Skeletal muscle tissue (tissue), 4 donors: Measurements from ENCODE around the gene TPRG1L. TPM values are rescaled to one million over a fixed set of nuclear protein-coding genes. Genes with fewer than 3 reads are reported as not detected.

ENCODE experiments used
- H3K27ac ChIP-seq: one replicate; pipeline ENCODE4 v1.7.0; 2013; ENCODE audit warnings: mild to moderate bottlenecking, low read depth, low read length, inconsistent platforms
- H3K27me3 ChIP-seq, 3 donors: one replicate each; pipeline ENCODE4 v1.7.0; 2013; ENCODE audit warnings: low read length in 3 of 3; ENCODE audit not compliant: control insufficient read depth in 3 of 3, insufficient read depth in 3 of 3
- H3K36me3 ChIP-seq, 3 donors: one replicate each; pipeline ENCODE4 v1.7.0; 2013; ENCODE audit warnings: low read length in 3 of 3; ENCODE audit not compliant: control insufficient read depth in 3 of 3, insufficient read depth in 3 of 3
- H3K4me1 ChIP-seq, 3 donors: one replicate each; pipeline ENCODE4 v1.7.0; 2013; ENCODE audit warnings: low read length in 3 of 3, mild to moderate bottlenecking in 3 of 3; ENCODE audit not compliant: control insufficient read depth in 3 of 3, insufficient read depth in 3 of 3
- H3K4me3 ChIP-seq, 3 donors: one replicate each; pipeline ENCODE4 v1.7.0; 2013; ENCODE audit warnings: low read length in 3 of 3
- H3K9ac ChIP-seq, 3 donors: one replicate each; pipeline ENCODE4 v1.7.0; 2013; ENCODE audit warnings: low read length in 3 of 3, mild to moderate bottlenecking in 3 of 3, moderate library complexity in 2 of 3, low read depth in 1 of 3
- H3K9me3 ChIP-seq, 3 donors: one replicate each; pipeline ENCODE4 v1.7.0; 2013; ENCODE audit warnings: low read length in 3 of 3; ENCODE audit not compliant: control insufficient read depth in 3 of 3
- total RNA-seq: library from RNA; depleted of rRNA; stranded (reverse); fragments of >200 nt; gene quantifications from one replicate; pipeline ENCODE4 v1.2.3, GENCODE V29; 2014
- donor health status: Osteomylitis.

TPRG1L gene
- total RNA-seq, 1 donor from 2014 or later = 17.2 TPM

DNA sequence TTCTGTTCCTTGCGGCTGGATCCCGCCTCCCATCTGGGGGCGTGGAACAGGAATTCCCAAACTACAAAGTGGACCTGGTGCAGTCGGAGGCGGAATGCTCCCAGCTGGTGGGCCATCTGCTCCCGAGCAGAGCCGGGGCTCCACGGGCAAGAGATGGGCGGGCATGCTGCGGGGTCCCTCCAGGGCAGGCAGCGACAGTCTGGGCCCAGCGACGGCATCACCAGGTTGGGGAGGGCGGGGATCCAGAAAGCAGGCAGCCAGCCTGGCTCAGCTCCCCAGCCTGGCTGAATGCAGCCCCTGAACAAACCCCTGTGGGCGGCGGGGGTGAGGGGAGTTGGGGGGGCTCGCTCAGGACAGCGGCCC lies 17.1 kb upstream of the TPRG1L start:
- Histone ChIP-seq H3K9me3 (no peaks in the 10 kb centered on the region), H3K36me3 (no peaks in the 10 kb centered on the region), H3K27ac (no peak overlapping the region), H3K9ac (no peak overlapping the region), H3K4me3 (no peak overlapping the region), H3K27me3 (peaks cover 26 to 50% (median 35%) of the 10 kb centered on the region in 3 donors), H3K4me1 (peaks cover 6 to 14% (median 8%) of the 10 kb centered on the region in 3 donors)

DNA sequence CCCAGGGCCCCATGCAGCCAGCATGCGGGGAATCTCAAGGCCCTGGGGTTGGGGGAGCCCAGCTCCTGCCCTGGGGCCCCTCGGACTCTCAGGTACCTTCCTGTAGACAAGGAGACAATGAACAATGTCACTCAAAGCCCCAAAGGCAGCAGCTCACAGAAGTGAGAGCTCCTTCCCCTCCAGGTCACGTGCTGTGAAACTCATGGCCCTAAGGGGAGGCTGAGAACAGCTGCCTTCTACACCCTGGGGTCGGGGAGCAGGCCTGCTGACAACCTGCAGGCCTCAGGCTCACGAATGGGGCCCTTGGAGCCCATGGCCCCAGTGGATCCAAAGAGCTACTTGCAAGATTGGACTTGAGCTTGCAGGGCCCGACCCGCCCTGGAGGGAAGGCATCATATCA lies 16.7 kb upstream of the TPRG1L start:
- H3K27ac ChIP-seq = no peak overlapping the region
- H3K36me3 ChIP-seq = no peaks in the 10 kb centered on the region
- H3K9ac ChIP-seq = no peak overlapping the region
- H3K27me3 ChIP-seq = peaks cover 26 to 54% (median 38%) of the 10 kb centered on the region in 3 donors
- no peaks in the 10 kb centered on the region for H3K9me3 ChIP-seq
- H3K4me3 ChIP-seq = no peak overlapping the region
- peaks cover 6 to 14% (median 8%) of the 10 kb centered on the region in 3 donors for H3K4me1 ChIP-seq

DNA sequence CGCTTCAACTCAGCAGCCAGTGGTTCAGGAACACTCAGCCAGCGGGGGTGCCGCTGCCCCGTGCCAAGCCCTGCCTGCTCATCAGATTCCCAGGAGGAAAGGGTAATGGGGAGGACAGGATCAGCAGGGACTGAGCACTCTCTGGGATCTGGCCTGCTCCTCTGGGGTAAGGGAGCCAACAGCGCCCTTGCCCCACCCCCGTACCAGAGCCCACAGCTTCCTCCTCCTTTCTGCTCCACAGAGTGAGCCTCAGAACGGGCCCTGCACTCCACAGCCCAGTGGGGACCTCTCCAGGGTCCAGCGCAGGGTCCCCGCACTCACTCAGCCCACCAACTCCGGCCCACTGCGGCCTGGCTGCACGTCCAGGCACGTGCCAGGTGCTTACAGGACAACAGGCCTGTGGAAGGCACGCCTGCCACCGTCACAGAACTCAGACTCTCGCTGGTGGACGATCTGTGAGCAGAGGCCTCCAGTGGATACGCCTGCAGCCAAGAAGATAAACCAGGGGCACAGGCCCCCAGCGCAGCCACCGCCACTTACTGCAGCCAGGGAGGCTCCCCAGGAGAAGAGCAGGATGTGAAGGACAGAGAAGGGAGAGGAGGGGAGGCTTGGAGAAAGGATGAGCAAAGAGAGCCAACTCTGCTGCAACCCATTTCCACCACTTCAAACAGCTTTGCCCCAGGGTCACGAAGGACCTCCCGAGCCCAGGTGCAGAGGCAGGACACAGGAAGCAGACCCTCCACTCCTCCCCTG lies 15.6 kb upstream of the TPRG1L start:
- H3K9me3 ChIP-seq = no peaks in the 10 kb centered on the region
- H3K36me3 ChIP-seq = no peaks in the 10 kb centered on the region
- no peak overlapping the region for H3K4me3 ChIP-seq
- H3K27me3 ChIP-seq = peaks cover 26 to 51% (median 41%) of the 10 kb centered on the region in 3 donors
- no peak overlapping the region for H3K9ac ChIP-seq
- peaks cover 6 to 14% (median 8%) of the 10 kb centered on the region in 3 donors for H3K4me1 ChIP-seq
- H3K27ac ChIP-seq = no peak overlapping the region

- Histone ChIP-seq H3K4me3 (no peak overlapping the region), H3K36me3 (no peaks in the 10 kb centered on the region), H3K27me3 (peaks cover 27 to 51% (median 45%) of the 10 kb centered on the region in 3 donors)
These were observed 14.9 kb upstream of the TPRG1L start for GRCh38 chr1:3609769-3610526.

GRCh38 chr1:3610527-3611169 lies 14.2 kb upstream of the TPRG1L start:
- Histone ChIP-seq H3K4me3 (peak overlapping the region in 2 of 3 donors; percentile 6 to 36), H3K27ac (no peak overlapping the region), H3K27me3 (peaks cover 26 to 51% (median 49%) of the 10 kb centered on the region in 3 donors), H3K9ac (no peak overlapping the region), H3K4me1 (peaks cover 6 to 14% (median 8%) of the 10 kb centered on the region in 3 donors), H3K9me3 (no peaks in the 10 kb centered on the region), H3K36me3 (no peaks in the 10 kb centered on the region)

More at GRCh38 chr1:3609769-3610526, 14.9 kb upstream of the TPRG1L start:
- H3K9ac ChIP-seq = no peak overlapping the region
- H3K4me1 ChIP-seq = peaks cover 6 to 14% (median 8%) of the 10 kb centered on the region in 3 donors
- H3K27ac ChIP-seq = no peak overlapping the region
- H3K9me3 ChIP-seq = no peaks in the 10 kb centered on the region

DNA sequence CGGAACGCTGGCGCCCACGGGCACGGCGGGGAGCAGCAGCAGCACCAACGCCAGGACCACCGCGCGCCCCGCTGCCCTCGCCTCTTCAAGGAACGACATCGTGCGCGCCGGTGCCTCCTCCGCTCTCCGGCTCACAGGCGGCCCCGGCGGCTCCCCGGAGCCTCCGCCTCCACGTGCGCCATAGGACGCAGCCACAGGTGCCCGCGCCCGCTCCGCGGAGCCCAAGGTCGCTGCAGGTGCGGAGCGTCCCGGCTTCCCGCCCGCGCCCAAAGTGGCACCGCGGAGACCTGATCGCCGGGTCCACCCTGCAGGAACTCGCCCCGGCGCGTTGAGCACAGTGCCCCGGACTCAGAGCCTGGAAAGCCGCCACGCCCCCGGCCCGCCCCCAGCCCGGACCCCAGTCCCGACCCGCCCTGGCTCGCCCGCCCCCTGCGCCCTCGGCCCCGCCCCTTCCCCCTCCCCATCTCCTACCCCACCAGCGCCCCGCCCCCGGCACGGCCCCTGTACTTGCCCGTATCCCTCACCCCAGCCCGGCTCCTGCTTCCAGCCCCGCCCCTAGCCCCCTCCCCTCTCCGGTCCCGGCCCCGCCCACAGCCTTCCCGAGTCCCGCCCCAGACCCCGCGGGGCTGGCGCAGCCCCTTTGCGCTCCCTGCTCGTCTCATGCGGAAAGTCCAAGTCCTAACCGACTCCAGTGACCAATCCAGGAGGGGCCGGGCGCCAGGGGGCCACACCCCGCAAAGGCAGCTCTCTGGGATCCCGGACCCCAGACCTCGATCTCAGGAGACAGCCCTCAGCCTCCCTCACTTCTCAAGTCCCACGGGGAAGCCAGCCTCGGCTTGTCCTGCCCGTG lies 13.4 kb upstream of the TPRG1L start, which contains the start of gene MEGF6:
Gene MEGF6 (minus strand): TSS at position 339 of the 850 bp plus-strand sequence. CDS start 240 bp downstream, at position 99.
- H3K9ac ChIP-seq = no peak within 1 kb of the TSS
- H3K4me1 ChIP-seq = peaks cover 6 to 14% (median 8%) of the 10 kb centered on the region in 3 donors
- H3K9me3 ChIP-seq = no peaks in the 10 kb centered on the region
- H3K27me3 ChIP-seq = peaks cover 26 to 49% (median 46%) of the 10 kb centered on the region in 3 donors
- no peak within 1 kb of the TSS for H3K27ac ChIP-seq
- peak within 1 kb of the TSS in 2 of 3 donors; percentile 29 to 36 for H3K4me3 ChIP-seq
- no peaks in the 10 kb centered on the region for H3K36me3 ChIP-seq

GRCh38 chr1:3612123-3612522 lies 12.7 kb upstream of the TPRG1L start:
- Histone ChIP-seq H3K9me3 (no peaks in the 10 kb centered on the region), H3K4me1 (peaks cover 6 to 14% (median 8%) of the 10 kb centered on the region in 3 donors), H3K4me3 (no peak overlapping the region), H3K36me3 (no peaks in the 10 kb centered on the region), H3K27ac (no peak overlapping the region), H3K27me3 (peaks cover 26 to 49% (median 46%) of the 10 kb centered on the region in 3 donors), H3K9ac (no peak overlapping the region)

GRCh38 chr1:3614755-3615742 lies 9.8 kb upstream of the TPRG1L start:
- H3K9me3 ChIP-seq = no peaks in the 10 kb centered on the region
- H3K9ac ChIP-seq = no peak overlapping the region
- no peak overlapping the region for H3K4me3 ChIP-seq
- H3K4me1 ChIP-seq = peaks cover 9 to 16% (median 14%) of the 10 kb centered on the region in 3 donors
- H3K27me3 ChIP-seq = peaks cover 6 to 32% (median 26%) of the 10 kb centered on the region in 3 donors
- no peak overlapping the region for H3K27ac ChIP-seq
- no peaks in the 10 kb centered on the region for H3K36me3 ChIP-seq
